H1 (cell line): ENCODE measurements around the gene APOL2. TPM values are rescaled to one million over a fixed set of nuclear protein-coding genes. Genes with fewer than 3 reads are reported as not detected.

ENCODE experiments used
- CTCF ChIA-PET: fragments of 300-600 bp; sonication (Branson Sonifier 250); formaldehyde crosslinking; loops from one replicate; lab custom pipeline; 2021; ENCODE audit not compliant: partially characterized antibody; lab: Charles Lee
- POLR2A ChIA-PET: fragments of 300-600 bp; sonication (Branson Sonifier 250); formaldehyde crosslinking; loops from one replicate; lab custom pipeline; 2021; ENCODE audit warnings: inconsistent platforms; ENCODE audit not compliant: partially characterized antibody; lab: Charles Lee
- DNase-seq, 2 experiments: peaks; one replicate each; pipeline versions ENCODE4 v3.0.0 to v3.0.0-alpha.2; 2010 to 2022; ENCODE audit warnings: low spot score in 2 of 2, low read depth in 1 of 2, mixed read lengths in 1 of 2
- FAIRE-seq: peaks from 2 replicates; lab custom pipeline; 2011; peaks lifted over from hg19 to GRCh38; lab: Jason Lieb, UNC
- H2AFZ ChIP-seq: 2 replicates; pipeline ENCODE4 v1.8.1; 2012; ENCODE audit warnings: low read length, inconsistent platforms
- H2AK5ac ChIP-seq: 2 replicates; pipeline ENCODE4 v1.6.1; 2013; ENCODE audit warnings: low read depth, low read length
- H2BK120ac ChIP-seq: replicated peaks from 2 replicates; pipeline ENCODE3; 2013; ENCODE audit warnings: low read depth, low read length, inconsistent platforms
- H2BK12ac ChIP-seq: 2 replicates; pipeline ENCODE4 v1.6.1; 2013; ENCODE audit warnings: low read depth, low read length
- H2BK15ac ChIP-seq: 2 replicates; pipeline ENCODE4 v1.6.1; 2013; ENCODE audit warnings: low read length
- H2BK20ac ChIP-seq: 2 replicates; pipeline ENCODE4 v1.6.1; 2013; ENCODE audit warnings: low read length
- H2BK5ac ChIP-seq: 2 replicates; pipeline ENCODE4 v1.6.1; 2013; ENCODE audit warnings: low read depth, low read length
- H3K14ac ChIP-seq: 2 replicates; pipeline ENCODE4 v1.6.1; 2013; ENCODE audit warnings: inconsistent platforms; ENCODE audit not compliant: insufficient read length
- H3K18ac ChIP-seq: 2 replicates; pipeline ENCODE4 v1.6.1; 2013; ENCODE audit warnings: low read length; ENCODE audit errors: extremely low read depth
- H3K23ac ChIP-seq: 2 replicates; pipeline ENCODE4 v1.6.1; 2013; ENCODE audit warnings: inconsistent platforms; ENCODE audit not compliant: insufficient read length
- H3K23me2 ChIP-seq: 2 replicates; pipeline ENCODE4 v1.6.1; 2013; ENCODE audit warnings: low read depth, low read length
- H3K27ac ChIP-seq: 2 replicates; pipeline ENCODE4 v1.6.1; 2011; ENCODE audit warnings: low read depth, low read length, inconsistent platforms
- H3K27me3 ChIP-seq, 4 experiments: replicated peaks in 1 of 4; 1 replicate in 1 of 4; 2 replicates in 3 of 4; pipeline versions ENCODE4 v1.6.1 to v1.8.1; 2011 to 2013; ENCODE audit warnings: low read length in 3 of 4, mild to moderate bottlenecking in 3 of 4, inconsistent platforms in 2 of 4, mixed read lengths in 2 of 4, moderate library complexity in 1 of 4; ENCODE audit not compliant: control insufficient read depth in 3 of 4, insufficient read depth in 3 of 4; ENCODE audit errors: extremely low read depth in 1 of 4
- H3K36me3 ChIP-seq, 4 experiments: 2 replicates each; pipeline versions ENCODE4 v1.6.1 to v1.8.1; 2011 to 2013; ENCODE audit warnings: mild to moderate bottlenecking in 4 of 4, low read length in 3 of 4, moderate library complexity in 2 of 4, control low read depth in 1 of 4, inconsistent platforms in 1 of 4; ENCODE audit not compliant: insufficient read depth in 4 of 4, control insufficient read depth in 2 of 4
- H3K4ac ChIP-seq: replicated peaks from 2 replicates; pipeline ENCODE3; 2013; ENCODE audit warnings: low read length, low read depth, mixed read lengths, inconsistent platforms; ENCODE audit not compliant: insufficient read length
- H3K4me1 ChIP-seq, 4 experiments: replicated peaks in 1 of 4; 1 replicate in 1 of 4; 2 replicates in 3 of 4; pipeline versions ENCODE4 v1.6.1 to v1.8.1; 2011 to 2013; ENCODE audit warnings: low read length in 3 of 4, inconsistent platforms in 2 of 4, mixed read lengths in 1 of 4; ENCODE audit not compliant: insufficient read depth in 4 of 4, control insufficient read depth in 3 of 4
- H3K4me2 ChIP-seq, 2 experiments: 2 replicates each; pipeline versions ENCODE4 v1.6.1 to v1.8.1; 2011 to 2013; ENCODE audit warnings: low read depth in 2 of 2, low read length in 2 of 2, control low read depth in 1 of 2, inconsistent platforms in 1 of 2, mild to moderate bottlenecking in 1 of 2; ENCODE audit not compliant: insufficient read depth in 1 of 2
- H3K4me3 ChIP-seq, 4 experiments: fragments of 200-600, 300-600 bp in 1 of 4; sonication (generic), shearing (Covaris generic), sonication (Bioruptor Twin) in 1 of 4; 2 replicates each; pipeline versions ENCODE4 v1.5.1 to v1.8.1; 2011 to 2016; ENCODE audit warnings: low read length in 4 of 4, low read depth in 3 of 4, control low read depth in 2 of 4, inconsistent platforms in 2 of 4, mild to moderate bottlenecking in 2 of 4, mixed read lengths in 1 of 4, moderate library complexity in 1 of 4; ENCODE audit not compliant: insufficient read depth in 2 of 4; ENCODE audit errors: extremely low read depth in 1 of 4
- H3K56ac ChIP-seq: replicated peaks from 2 replicates; pipeline ENCODE3; 2013; ENCODE audit warnings: low read depth, mild to moderate bottlenecking, mixed read lengths, low read length, inconsistent platforms; ENCODE audit not compliant: insufficient read length
- H3K79me1 ChIP-seq: 2 replicates; pipeline ENCODE4 v1.6.1; 2013; ENCODE audit warnings: low read depth, low read length, control low read depth
- H3K79me2 ChIP-seq, 2 experiments: 2 replicates each; pipeline versions ENCODE4 v1.6.1 to v1.8.1; 2012 to 2013; ENCODE audit warnings: low read length in 2 of 2, mild to moderate bottlenecking in 2 of 2, inconsistent platforms in 1 of 2; ENCODE audit not compliant: insufficient read depth in 2 of 2, control insufficient read depth in 1 of 2
- H3K9ac ChIP-seq, 4 experiments: replicated peaks in 1 of 4; 1 replicate in 1 of 4; 2 replicates in 3 of 4; pipeline versions ENCODE4 v1.6.1 to v1.8.1; 2011 to 2013; ENCODE audit warnings: low read depth in 3 of 4, low read length in 3 of 4, control low read depth in 2 of 4, mild to moderate bottlenecking in 2 of 4, moderate library complexity in 2 of 4, inconsistent platforms in 1 of 4; ENCODE audit errors: extremely low read depth in 1 of 4
- H3K9me3 ChIP-seq, 2 experiments: 2 replicates each; pipeline versions ENCODE4 v1.6.1 to v1.8.1; 2012 to 2013; ENCODE audit warnings: mild to moderate bottlenecking in 2 of 2, moderate library complexity in 2 of 2, control low read depth in 1 of 2, inconsistent platforms in 1 of 2, low read depth in 1 of 2, low read length in 1 of 2, mixed read lengths in 1 of 2; ENCODE audit not compliant: insufficient read depth in 2 of 2
- H4K20me1 ChIP-seq, 2 experiments: replicated peaks in 1 of 2; 2 replicates each; pipeline versions ENCODE3 to v1.8.1; 2011 to 2013; ENCODE audit warnings: inconsistent platforms in 2 of 2, low read length in 2 of 2, mild to moderate bottlenecking in 1 of 2; ENCODE audit not compliant: insufficient read depth in 2 of 2, control insufficient read depth in 1 of 2
- H4K5ac ChIP-seq: 2 replicates; pipeline ENCODE4 v1.6.1; 2013; ENCODE audit warnings: low read length, low read depth, mixed read lengths, inconsistent platforms; ENCODE audit not compliant: insufficient read length
- H4K8ac ChIP-seq: 2 replicates; pipeline ENCODE4 v1.8.0; 2013; ENCODE audit warnings: mild to moderate bottlenecking, moderate library complexity, low read length, inconsistent platforms; ENCODE audit not compliant: insufficient read depth; ENCODE audit errors: extremely low read depth
- H4K91ac ChIP-seq: replicated peaks from 2 replicates; pipeline ENCODE3; 2013; ENCODE audit warnings: low read length, mixed read lengths, inconsistent platforms; ENCODE audit not compliant: insufficient read length
- CHD1 ChIP-seq: IDR thresholded peaks from 2 replicates; pipeline ENCODE4 v1.6.1; 2012; ENCODE audit warnings: low read depth, low read length, improper control_type of control experiment
- CREB1 ChIP-seq: IDR thresholded peaks from 2 replicates; pipeline ENCODE4 v1.6.1; 2012; ENCODE audit warnings: inconsistent platforms
- CTBP2 ChIP-seq: IDR thresholded peaks from 2 replicates; pipeline ENCODE4 v1.7.0; 2011; ENCODE audit warnings: borderline replicate concordance, mild to moderate bottlenecking, moderate library complexity, mixed read lengths, low read length; ENCODE audit not compliant: insufficient read depth, insufficient read length
- GABPA ChIP-seq: IDR thresholded peaks from 2 replicates; pipeline ENCODE4 v1.6.1; 2011; ENCODE audit warnings: mild to moderate bottlenecking, low read length, moderate library complexity, borderline replicate concordance; ENCODE audit not compliant: insufficient read depth
- JUN ChIP-seq: IDR thresholded peaks from 2 replicates; pipeline ENCODE4 v1.6.1; 2011; ENCODE audit warnings: low read depth, mild to moderate bottlenecking, improper control_type of control experiment, low read length
- JUND ChIP-seq: IDR thresholded peaks from 2 replicates; pipeline ENCODE4 v1.6.1; 2011; ENCODE audit warnings: mild to moderate bottlenecking, improper control_type of control experiment, low read length
- KDM4A ChIP-seq: IDR thresholded peaks from one replicate; pipeline ENCODE4 v1.7.1; 2012; ENCODE audit warnings: low read depth, mild to moderate bottlenecking, moderate library complexity, low read length, inconsistent platforms; ENCODE audit not compliant: severe bottlenecking
- MAFK ChIP-seq: IDR thresholded peaks from 2 replicates; pipeline ENCODE4 v1.6.1; 2012; ENCODE audit warnings: low read depth, mild to moderate bottlenecking, improper control_type of control experiment, low read length
- NRF1 ChIP-seq: IDR thresholded peaks from 2 replicates; pipeline ENCODE4 v1.6.1; 2011; ENCODE audit warnings: mild to moderate bottlenecking, low read depth, low read length, improper control_type of control experiment
- SAP30 ChIP-seq: fragments of 300-600 bp; sonication (generic); IDR thresholded peaks from 2 replicates; pipeline ENCODE4 v1.7.1; 2012; ENCODE audit warnings: low read length, moderate library complexity, mild to moderate bottlenecking, inconsistent platforms; ENCODE audit not compliant: insufficient read depth, insufficient replicate concordance
- SP4 ChIP-seq: IDR thresholded peaks from 2 replicates; pipeline ENCODE4 v1.6.1; 2012; ENCODE audit warnings: low read length, inconsistent platforms
- TBP ChIP-seq: IDR thresholded peaks from 2 replicates; pipeline ENCODE4 v1.6.1; 2011; ENCODE audit warnings: low read depth, low read length, improper control_type of control experiment
- TEAD4 ChIP-seq: IDR thresholded peaks from 2 replicates; pipeline ENCODE4 v1.6.1; 2012; ENCODE audit warnings: low read depth, low read length, inconsistent platforms, mixed read lengths
- whole genome bisulfite sequencing, 2 experiments: shearing (Covaris generic) in 1 of 2; methylation state at CpG; one replicate each; pipeline versions ENCODE4 v1.1.6 to v1.1.7; 2013 to 2015; ENCODE audit warnings: low lambda C conversion rate in 2 of 2, mixed read lengths in 2 of 2, inconsistent platforms in 1 of 2, low coverage in 1 of 2, missing lambda C conversion rate in 1 of 2; ENCODE audit not compliant: insufficient replicate concordance in 2 of 2, insufficient coverage in 1 of 2, insufficient read length in 1 of 2; ENCODE audit errors: extremely low coverage in 1 of 2, missing lambda C conversion rate in 1 of 2; 5-methylcytosine and 5-hydroxymethylcytosine counted together
- polyA plus RNA-seq, 7 experiments: library from polyadenylated mRNA; depleted of rRNA in 3 of 7; stranded (reverse) in 5 of 7; unstranded in 2 of 7; fragments of >200 nt in 5 of 7; fragments of 200-250 nt in 2 of 7; gene quantifications; 1 replicate in 5 of 7; 2 replicates in 1 of 7; 4 replicates in 1 of 7; pipeline versions ENCODE4 v1.2.1 to v1.2.3, GENCODE V29; 2011 to 2013; ENCODE audit warnings: missing spikeins in 2 of 7, mixed read lengths in 2 of 7
- total RNA-seq: library from RNA; stranded (reverse); fragmentation: NEBNext Ultra II Directional; extraction: Animal tissue kit (Norgen Biotek cat#: 25700); gene quantifications from 2 replicates; pipeline ENCODE4 v1.2.1, GENCODE V29; 2021
- TF ChIP-seq, protein P1 (sequence below): IDR thresholded peaks from 2 replicates; pipeline ENCODE4 v1.6.1; 2011; ENCODE audit warnings: low read depth, mild to moderate bottlenecking, low read length; ENCODE audit not compliant: insufficient read depth

Gene APOL2
- total and polyA plus RNA-seq, 2 of the 8 experiments (the other 6 are each of a cell fraction or from before 2014, with no cell fraction given), result 8.1 to 11.0 TPM

DNA sequence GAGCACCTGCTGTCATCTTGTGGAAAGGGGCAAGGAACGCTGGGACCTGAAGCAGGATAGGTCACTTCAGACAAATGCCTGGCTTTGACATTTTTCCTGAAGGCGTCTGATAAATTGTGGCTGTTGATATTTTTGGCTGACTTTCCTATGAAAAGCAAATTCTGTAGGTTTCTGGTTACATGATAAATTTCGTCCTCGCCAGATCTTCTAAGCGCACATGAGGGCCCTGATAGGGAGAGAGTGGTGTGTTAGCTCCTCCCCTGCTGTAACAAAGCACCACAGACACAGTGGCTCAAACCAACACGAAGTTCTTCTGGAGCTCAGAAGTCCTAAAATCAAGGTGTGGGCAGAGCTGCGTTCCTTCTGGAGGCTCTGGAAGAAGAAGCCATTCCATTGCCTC is 57.3 kb downstream of the APOL2 start:
- WGBS, 2 experiments, result 78% methylated on average over 7 of the region's 7 CpGs; no CpG with 5 or more reads in 1 of the 2 experiments
- Histone ChIP-seq H3K14ac (no peak overlapping the region), H3K27me3 (no peaks in the 10 kb centered on the region; a peak in 1 of 7 replicates), H3K79me2 (no peaks in the 10 kb centered on the region), H2AK5ac (no peak overlapping the region), H4K8ac (no peak overlapping the region), H2BK120ac (no peak overlapping the region), H2AFZ (no peak overlapping the region), H3K4ac (no peak overlapping the region), H4K20me1 (no peaks in the 10 kb centered on the region), H2BK5ac (no peak overlapping the region), H3K18ac (no peak overlapping the region), H3K9ac (no peak overlapping the region; a peak in 1 of 7 replicates), H4K5ac (no peak overlapping the region)
- ChIA-PET CTCF (interaction anchor here (0.6 to 8.1 kb wide), 17 partner anchors 10 to 507 kb away, joined by 3 to 86 read pairs (median 6); partner anchors contain the start of genes APOL3 and APOL4), POLR2A (no interaction called here)
- TF ChIP-seq GABPA, result no peak
- no peak for TF ChIP-seq JUN
- no peak for TF ChIP-seq CREB1
- TF ChIP-seq CTBP2, result no peak
- no peak for TF ChIP-seq JUND
- TF ChIP-seq CHD1, result no peak
- no peak for TF ChIP-seq SAP30
- no peak for TF ChIP-seq MAFK
- no peak for TF ChIP-seq SP4
- no peak for TF ChIP-seq TEAD4
- TF ChIP-seq, protein P1, sequence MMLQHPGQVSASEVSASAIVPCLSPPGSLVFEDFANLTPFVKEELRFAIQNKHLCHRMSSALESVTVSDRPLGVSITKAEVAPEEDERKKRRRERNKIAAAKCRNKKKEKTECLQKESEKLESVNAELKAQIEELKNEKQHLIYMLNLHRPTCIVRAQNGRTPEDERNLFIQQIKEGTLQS, result no peak
- no peak for TF ChIP-seq NRF1
- no peak for TF ChIP-seq KDM4A
- TF ChIP-seq TBP, result no peak
- TF ChIP-seq, all 59 proteins: peak for 0
- Histone ChIP-seq H2BK20ac (no peak overlapping the region), H2BK12ac (no peak overlapping the region), H3K79me1 (no peaks in the 10 kb centered on the region), H3K27ac (no peak overlapping the region), H3K56ac (no peak overlapping the region), H3K23ac (no peak overlapping the region), H4K91ac (no peak overlapping the region), H2BK15ac (no peak overlapping the region), H3K23me2 (no peaks in the 10 kb centered on the region), H3K9me3 (no peaks in the 10 kb centered on the region), H3K4me3 (no peak overlapping the region), H3K4me2 (no peak overlapping the region), H3K4me1 (no peaks in the 10 kb centered on the region), H3K36me3 (no peaks in the 10 kb centered on the region)
- FAIRE-seq (no peak), DNase-seq (no peak)
